Cardiac muscle cell (in vitro differentiated cells and primary cell): ENCODE measurements around the gene CFAP97. TPM values are rescaled to one million over a fixed set of nuclear protein-coding genes. Genes with fewer than 3 reads are reported as not detected.

ENCODE experiments used
- DNase-seq, 2 donors: peaks; one replicate each; pipeline versions ENCODE4 v3.0.0 to v3.0.0-alpha.2; 2010 to 2017; ENCODE audit warnings: low read depth in 1 of 2, low spot score in 1 of 2
- H3K27ac ChIP-seq: fragments of 200-600 bp; sonication (generic); 2 replicates; pipeline ENCODE4 v1.5.1; 2016
- H3K27me3 ChIP-seq: fragments of 200-600 bp; sonication (generic); 2 replicates; pipeline ENCODE4 v1.6.0; 2016; ENCODE audit warnings: control low read depth
- H3K36me3 ChIP-seq: fragments of 200-600 bp; sonication (generic); 2 replicates; pipeline ENCODE4 v1.5.1; 2016; ENCODE audit warnings: control low read depth
- H3K4me1 ChIP-seq: fragments of 200-600 bp; sonication (generic); 2 replicates; pipeline ENCODE4 v1.8.1; 2017; ENCODE audit warnings: low read depth, mild to moderate bottlenecking, mixed run types
- H3K4me3 ChIP-seq: fragments of 200-600 bp; sonication (generic); 2 replicates; pipeline ENCODE4 v1.5.1; 2016; ENCODE audit warnings: mild to moderate bottlenecking
- H3K9me3 ChIP-seq: fragments of 200-600 bp; sonication (generic); 2 replicates; pipeline ENCODE4 v1.5.1; 2017; ENCODE audit warnings: low read depth, mild to moderate bottlenecking, control low read depth
- CTCF ChIP-seq: IDR thresholded peaks from 2 replicates; pipeline ENCODE4 v1.5.1; 2012; ENCODE audit warnings: low read depth, mild to moderate bottlenecking, low read length
- polyA plus RNA-seq: library from polyadenylated mRNA; unstranded; fragments of >200 nt; fragmentation: Nextera tagmentation; extraction: Ambion mirVana; gene quantifications from 2 replicates; pipeline ENCODE4 v1.2.1, GENCODE V29; 2016
- total RNA-seq: library from RNA; depleted of rRNA; stranded (reverse); fragments of >200 nt; gene quantifications from 2 replicates; pipeline ENCODE4 v1.2.3, GENCODE V29; 2016

The CFAP97 gene
- total and polyA plus RNA-seq, 2 experiments from 2014 or later, result 22.2 to 23.9 TPM

DNA sequence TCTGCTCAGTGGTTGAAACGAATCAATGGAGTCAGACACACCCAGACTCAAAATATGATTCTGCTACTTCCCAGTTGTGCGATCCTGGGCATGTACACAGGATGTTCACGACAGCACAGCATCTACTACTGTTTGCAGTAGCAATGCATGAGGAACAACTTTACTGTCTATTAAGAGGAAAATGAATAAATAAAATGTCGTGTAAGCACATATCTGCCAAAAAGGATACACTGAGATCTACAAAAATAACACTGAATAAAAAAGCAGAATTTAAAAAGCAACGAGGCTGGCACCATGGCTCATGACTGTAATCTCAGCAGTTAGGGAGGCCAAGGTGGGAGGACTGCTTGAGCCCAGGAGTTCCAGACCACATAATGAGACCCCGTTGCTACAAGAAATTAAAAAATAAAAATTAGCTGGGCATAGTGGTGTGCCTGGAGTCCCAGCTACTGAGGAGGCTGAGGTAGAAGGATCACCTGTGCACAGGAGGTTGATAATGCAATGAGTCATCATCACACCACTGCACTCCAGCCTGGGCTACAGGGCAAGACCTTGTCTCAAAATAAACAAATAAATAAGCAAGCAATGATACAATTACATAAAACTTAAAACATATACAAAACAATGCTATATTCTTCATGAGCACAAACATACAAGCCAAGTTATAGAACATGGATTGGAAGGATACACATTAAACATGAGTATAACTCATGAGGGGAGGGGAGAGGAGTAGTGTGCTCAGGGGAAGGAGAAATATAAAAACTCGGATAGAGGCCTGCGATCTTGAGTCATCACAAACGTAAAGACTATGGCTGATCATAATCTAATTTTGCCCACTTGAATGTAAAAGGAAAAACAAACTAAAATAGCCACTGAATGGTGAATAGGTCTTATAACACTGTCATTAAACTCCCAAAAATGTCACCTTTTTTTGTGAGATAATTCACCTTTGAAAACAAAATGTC, 8.6 kb downstream of the CFAP97 start:
- Histone ChIP-seq H3K4me3 (no peak overlapping the region), H3K27ac (no peak overlapping the region), H3K36me3 (peaks cover 3% of the 10 kb centered on the region), H3K9me3 (no peaks in the 10 kb centered on the region), H3K4me1 (no peaks in the 10 kb centered on the region), H3K27me3 (no peaks in the 10 kb centered on the region)
- no peak for TF ChIP-seq CTCF
- no peak for DNase-seq

GRCh38 chr4:185192059-185192458, 11.7 kb downstream of the CFAP97 start:
- no peak overlapping the region for H3K4me3 ChIP-seq
- peaks cover 21% of the 10 kb centered on the region for H3K36me3 ChIP-seq
- no peak for DNase-seq
- no peak for TF ChIP-seq CTCF
- no peaks in the 10 kb centered on the region for H3K4me1 ChIP-seq
- H3K9me3 ChIP-seq, result no peaks in the 10 kb centered on the region
- no peak overlapping the region for H3K27ac ChIP-seq
- no peaks in the 10 kb centered on the region for H3K27me3 ChIP-seq

GRCh38 chr4:185190306-185190856, 13.4 kb downstream of the CFAP97 start:
- Histone ChIP-seq H3K27ac (no peak overlapping the region), H3K4me1 (no peaks in the 10 kb centered on the region), H3K9me3 (no peaks in the 10 kb centered on the region), H3K4me3 (no peak overlapping the region), H3K36me3 (peaks cover 21% of the 10 kb centered on the region), H3K27me3 (no peaks in the 10 kb centered on the region)
- TF ChIP-seq CTCF, result no peak
- DNase-seq, result no peak

GRCh38 chr4:185189606-185190305, 14.0 kb downstream of the CFAP97 start:
- TF ChIP-seq CTCF, result no peak
- no peaks in the 10 kb centered on the region for H3K4me1 ChIP-seq
- DNase-seq, result no peak
- no peaks in the 10 kb centered on the region for H3K27me3 ChIP-seq
- H3K9me3 ChIP-seq, result no peaks in the 10 kb centered on the region
- H3K4me3 ChIP-seq, result no peak overlapping the region
- H3K36me3 ChIP-seq, result peaks cover 21% of the 10 kb centered on the region
- no peak overlapping the region for H3K27ac ChIP-seq

- no peak overlapping the region for H3K4me3 ChIP-seq
- no peak for DNase-seq
- H3K27me3 ChIP-seq, result no peaks in the 10 kb centered on the region
- H3K4me1 ChIP-seq, result no peaks in the 10 kb centered on the region
- no peaks in the 10 kb centered on the region for H3K9me3 ChIP-seq
- no peak overlapping the region for H3K27ac ChIP-seq
- H3K36me3 ChIP-seq, result peaks cover 21% of the 10 kb centered on the region
- no peak for TF ChIP-seq CTCF
Measured at GRCh38 chr4:185186769-185187168, 17.0 kb downstream of the CFAP97 start.
